ENCODE data around the gene LYPD6.
A peak's percentile ranks its signal among the peaks of the same experiment; 100 is the strongest.
"Not testable (repeated sequence)": the region's sequence is repeated elsewhere in the genome, so short reads cannot be mapped to it uniquely, and the experiment has no call there.

LYPD6 gene

DNA sequence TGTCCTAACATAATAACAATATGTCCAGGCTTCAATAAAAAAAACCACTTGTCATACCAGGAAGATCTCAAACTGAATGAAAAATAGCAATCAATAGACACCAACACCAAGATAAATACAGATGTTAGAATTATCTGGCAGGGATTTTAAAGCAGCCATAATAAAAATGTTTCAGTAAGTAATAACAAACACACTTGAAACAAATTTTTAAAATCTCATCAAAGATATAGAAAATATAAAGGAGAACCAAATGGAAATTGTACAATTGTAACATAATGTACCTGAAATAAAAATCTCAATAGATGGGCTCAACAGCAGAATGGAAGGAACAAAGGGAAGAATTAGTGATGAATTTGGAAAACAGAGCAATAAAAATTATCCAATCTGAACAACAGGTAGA, 128.1 kb downstream of the LYPD6 start:
- DNase-seq, result no peak

DNA sequence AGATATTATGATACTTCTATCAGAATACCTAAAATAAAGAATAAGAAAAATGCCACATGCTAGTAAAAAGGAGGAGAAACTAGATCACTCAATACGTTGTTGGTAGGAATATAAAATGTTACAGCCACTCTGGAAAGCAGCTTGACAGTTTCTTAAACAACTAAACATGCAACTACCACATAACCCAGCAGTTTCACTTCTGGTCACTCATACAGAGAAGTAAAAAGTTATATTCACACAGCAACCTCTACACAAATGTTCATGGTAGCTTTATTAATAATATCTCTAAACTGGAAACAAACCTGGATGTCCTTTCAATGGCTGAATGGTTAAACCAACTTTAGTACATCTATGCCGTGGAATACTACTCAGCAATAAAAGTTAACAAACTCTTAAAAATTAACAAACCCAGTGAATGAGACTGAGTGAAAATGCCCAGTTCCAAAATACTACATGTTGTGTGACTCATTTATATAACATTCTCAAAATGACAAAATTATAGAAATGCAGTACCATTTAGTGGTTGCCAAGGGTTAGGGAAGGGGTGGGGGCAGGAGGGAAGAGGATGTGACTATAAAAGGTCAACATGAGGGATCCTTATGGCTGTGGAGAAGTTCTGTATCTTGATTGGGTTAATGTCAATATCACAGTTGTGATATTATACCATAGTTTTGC, 133.1 kb downstream of the LYPD6 start:
- no peak for DNase-seq

DNA sequence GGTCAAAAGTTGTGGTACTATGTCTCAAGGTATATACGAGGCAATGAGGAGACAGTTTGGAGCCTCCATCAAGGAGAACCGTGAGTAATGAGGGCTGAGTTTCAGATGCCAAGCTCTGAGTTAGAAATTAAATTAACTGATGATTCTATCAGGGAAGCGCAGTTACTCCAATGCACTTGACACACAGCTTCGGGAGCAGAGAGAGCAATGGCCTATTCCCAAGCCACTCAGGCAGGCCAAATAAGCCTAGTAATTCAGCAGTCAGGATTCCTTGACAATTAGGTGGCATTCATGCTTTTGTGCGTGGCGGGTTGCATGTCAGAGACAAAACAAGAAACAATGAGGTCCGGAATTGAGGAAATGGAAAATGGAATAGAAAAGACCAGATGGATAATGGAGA, 134.0 kb downstream of the LYPD6 start:
- no peak for DNase-seq

DNA sequence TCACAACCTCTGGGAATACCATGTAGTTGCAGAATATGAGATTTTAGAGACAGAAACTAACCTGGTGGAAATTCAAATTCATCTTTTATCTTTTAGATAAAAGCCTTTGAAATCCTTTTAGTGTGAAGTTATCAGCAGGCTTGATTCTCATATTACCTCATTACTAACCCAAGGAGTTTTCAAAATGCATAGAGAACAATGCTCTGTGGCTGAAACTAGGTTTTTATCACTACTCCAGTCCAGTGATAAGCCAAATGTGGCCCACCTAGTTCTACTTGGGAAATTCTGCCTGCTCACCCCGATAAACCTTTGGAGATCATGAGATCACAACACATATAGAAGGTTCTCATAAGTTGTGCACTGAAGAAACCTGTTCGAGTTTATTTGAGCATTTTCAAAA, 135.5 kb downstream of the LYPD6 start:
- DNase-seq, result no peak

DNA sequence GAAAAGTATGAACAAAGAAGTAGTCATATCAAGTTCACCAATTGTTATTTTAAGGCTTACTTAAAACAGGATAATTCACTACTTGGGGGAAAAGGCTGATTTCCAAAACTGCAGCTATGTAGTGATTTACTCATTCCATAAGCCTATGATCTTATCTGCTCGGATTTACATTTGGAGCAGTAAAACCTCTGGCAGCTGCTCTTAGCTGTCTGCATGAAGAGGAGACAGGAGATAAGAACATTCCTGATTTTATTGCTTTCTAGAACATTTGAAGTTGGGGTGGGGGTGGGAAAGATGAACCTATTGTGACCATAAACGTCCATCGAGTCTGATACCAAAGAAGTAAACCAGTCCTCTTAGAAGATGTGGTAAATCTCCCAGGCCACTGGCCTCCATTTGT, 136.2 kb downstream of the LYPD6 start:
- DNase-seq, result no peak

DNA sequence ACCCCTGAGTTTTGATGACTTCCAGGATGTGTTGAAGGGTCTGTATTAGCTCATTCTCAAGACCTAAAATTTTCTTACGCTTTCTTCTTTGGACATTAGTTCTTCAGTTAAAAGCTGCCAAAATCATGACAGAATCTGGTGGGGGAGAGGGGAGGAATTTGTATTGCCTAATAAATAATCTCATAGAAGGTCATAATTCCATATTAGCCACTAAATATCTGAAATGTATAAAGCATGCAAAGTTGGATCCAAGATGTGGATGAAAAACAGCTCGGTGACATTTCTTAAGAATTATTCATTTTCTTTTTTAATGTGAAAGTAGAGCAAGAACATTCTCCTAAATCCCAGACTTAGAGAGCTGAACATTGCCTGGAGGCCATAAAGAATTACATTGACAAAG, 137.0 kb downstream of the LYPD6 start:
- DNase-seq, result no peak

DNA sequence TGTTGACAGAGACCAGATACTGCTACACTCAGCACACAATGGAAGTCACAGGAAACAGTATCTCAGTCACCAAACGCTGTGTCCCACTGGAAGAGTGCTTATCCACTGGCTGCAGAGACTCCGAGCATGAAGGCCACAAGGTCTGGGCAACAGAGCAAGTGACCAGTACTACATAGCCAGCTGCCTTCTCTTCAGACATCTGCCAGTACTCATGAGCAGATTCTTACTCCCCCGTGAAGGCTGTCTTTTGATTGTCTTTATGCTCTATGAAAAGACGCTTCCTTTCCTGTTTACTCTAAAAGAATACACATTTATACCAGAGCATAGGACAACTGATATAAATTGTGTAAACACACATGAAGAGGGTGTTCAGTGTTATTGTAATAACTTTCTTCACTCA, 138.2 kb downstream of the LYPD6 start:
- no peak for DNase-seq

DNA sequence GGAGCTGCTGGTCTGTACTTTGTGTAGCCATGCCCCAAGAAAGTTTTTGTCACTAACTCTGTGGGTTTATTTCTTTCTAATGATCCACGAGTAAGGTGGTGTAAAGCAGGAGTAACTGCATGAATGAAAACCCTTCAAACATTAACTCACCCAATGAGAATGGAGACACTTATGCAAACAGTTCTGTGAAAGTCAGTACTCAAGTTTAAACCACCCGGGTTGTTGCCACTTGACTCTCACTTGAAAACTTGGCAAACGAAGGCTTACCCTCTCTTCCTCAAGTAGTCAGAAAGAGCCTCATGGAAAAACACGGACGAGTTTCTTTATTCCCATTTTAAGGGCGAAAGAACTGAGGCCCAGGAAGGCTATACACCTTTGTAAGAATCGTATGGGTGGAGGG, 139.7 kb downstream of the LYPD6 start:
- DNase-seq, result peak; percentile 7

DNA sequence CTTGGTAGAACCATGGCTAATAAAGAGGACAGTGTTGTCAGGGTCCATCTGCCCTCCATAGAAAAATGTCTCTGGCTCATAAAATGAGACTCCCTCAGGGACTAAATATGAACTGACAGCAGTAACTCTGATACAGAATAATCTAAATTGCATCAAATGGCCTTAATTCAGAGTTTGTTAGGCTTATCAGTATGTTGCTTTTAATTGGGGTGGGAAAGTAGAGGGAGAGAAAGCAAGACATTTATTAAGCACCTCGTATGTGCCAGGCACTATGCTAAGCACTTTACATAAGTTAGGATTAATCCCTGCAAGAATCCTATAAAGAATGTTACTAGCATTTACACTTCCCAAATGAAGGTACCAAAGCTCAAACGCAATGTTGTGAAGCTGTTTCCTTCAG, 142.0 kb downstream of the LYPD6 start:
- DNase-seq, result no peak

DNA sequence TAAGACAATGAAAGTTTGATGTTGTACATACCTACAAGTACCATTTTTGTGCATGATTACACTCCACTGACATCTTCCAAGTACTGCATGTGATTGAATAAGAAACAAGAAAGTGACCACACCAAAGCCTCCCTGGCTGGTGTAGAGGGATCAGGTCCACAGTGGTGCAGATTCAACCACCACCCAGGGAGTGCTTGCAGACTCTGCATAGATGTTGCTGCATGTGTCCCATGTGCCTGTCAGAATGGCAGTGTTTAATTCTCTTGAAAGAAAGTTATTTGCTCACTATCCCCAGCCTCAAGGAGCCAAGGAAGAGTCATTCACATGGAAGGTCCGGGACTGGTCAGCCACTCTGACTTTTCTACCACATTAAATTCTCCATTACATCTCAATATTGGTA, 142.7 kb downstream of the LYPD6 start:
- no peak for DNase-seq

DNA sequence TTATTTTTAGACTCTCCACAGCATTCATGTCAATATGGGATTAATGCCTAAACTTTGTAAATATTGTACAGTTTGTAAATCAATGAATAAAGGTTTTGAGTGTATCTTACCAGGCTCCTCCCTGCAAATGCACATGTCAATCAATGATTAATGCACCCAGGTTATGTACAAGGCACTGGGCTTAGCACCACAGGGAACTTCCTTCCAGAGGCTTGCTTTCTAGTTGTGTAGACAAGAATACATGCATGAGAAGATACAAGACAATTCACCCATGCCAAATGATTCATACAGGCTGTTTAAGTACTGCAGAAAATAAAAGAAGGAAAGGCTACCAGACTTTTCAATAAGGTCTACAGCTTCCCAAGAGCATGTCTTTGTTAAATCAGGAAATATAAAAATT, 143.1 kb downstream of the LYPD6 start:
- DNase-seq, result no peak

DNA sequence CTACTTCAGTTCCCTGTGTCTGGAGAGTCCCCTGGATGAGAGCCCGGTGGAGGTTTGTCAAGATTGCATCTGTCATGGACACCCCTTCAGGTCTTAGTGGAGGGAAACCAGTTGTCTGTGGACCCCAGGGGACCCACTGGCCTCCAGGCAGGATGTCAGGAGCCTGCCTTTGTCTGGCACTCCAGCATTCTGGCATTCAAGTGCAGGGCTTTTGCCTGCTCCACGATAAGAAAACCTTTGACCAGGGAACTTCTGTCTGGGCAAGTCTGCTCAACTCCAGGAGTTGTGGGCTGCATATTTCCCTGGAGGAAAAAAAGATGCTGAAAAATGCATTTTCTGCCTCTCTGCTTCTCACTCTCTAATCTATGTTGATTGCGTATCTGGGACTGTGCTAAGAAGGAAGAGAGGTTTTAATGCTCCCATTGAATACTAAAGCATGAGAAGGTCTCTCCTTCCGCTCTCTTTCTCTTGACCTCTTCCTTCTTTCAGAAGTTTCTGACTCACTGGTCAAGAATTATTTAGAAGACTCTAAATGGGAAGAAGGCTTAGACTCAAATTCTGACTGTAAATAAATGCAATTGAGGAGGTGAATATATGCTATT, 152.7 kb downstream of the LYPD6 start:
- DNase-seq, result no peak

DNA sequence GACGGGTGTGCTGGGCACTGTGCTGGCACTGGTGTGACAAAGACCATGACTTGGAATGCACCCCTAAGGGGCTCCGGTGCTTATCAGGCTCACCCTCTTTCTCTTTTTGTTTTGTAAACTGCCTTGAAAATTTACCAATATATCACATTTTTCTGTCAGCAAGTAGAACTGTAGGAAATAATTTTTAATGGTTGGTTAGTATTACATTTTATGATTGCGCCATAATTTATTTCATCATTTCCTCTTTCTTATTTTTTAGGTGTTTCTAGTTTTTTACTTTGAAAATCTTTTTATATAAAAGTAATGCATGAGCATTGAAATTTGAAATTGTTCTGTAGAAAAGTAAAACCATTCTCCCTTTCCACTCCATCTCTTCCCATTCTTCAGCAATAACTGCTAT, 156.3 kb downstream of the LYPD6 start:
- DNase-seq, result no peak

DNA sequence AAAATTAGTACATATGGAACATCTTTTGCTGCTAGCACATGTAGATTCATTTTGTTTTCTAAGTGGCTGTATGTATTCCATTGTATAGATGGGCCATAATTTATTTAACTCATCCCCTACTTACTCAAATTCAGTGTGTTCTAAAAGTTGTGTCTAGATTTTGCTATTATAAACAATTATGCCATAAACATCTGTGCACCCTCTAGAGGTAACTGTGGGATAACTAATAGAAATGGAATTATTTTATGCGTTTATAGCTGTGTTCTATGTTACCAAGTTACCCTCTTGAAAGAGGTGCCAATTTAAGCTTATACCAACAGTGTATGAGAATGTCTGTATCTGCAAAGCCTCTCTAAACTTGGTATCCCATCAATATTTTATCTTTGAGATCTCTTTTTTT, 156.8 kb downstream of the LYPD6 start:
- no peak for DNase-seq

DNA sequence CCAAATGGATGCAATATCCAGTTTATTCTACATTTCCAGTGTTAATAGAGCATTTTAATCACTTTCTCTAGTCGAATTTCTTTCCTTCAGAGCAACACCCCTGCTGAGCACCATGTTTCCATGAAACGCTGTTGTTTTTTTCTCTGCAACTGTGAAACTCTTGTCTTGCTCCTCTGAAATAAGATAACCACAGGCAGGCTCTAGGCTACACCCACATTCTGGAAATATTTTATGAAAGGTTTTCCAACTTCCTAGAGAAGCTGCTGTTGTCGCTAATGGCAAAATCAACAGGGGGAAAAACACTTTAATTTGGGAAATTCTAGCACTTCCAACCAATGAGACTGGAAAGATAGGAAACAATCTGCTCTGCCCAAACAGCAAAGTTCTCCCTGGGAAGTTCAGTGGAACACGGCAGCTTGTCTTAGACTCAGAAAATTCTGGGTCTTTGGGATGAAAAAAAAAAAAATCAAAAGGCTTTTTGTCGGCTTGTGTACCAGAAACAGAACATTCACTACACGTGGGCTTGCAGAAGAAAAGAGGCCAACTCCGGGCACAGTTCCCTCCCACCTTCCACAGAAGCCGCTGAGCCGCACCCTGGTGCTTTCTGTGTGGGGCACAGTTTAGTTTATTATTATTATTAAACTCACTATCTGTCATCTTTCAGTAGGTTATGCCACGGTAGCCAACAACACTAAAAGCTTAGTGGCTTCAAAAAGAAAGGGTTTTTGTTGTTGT, 158.5 kb downstream of the LYPD6 start:
- DNase-seq, result no peak

DNA sequence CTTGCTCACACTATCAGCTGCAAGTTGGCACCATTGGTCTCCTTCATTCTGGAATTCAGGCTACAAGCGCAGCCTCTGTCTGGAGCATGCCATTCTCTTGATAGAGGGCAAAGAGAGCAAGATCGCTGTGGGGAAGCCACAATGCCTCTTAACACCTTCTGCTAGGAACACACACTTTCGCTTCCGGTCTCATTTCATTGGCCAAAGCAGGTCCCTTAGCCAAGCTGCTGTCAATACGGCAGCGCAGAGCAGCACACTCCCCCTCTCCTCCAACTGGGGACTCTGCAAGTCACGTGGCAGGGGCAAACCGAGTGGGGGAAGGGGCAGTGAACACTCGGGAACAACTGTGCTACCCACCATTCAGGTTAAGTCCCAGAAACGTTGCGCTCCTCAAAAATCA, 159.1 kb downstream of the LYPD6 start:
- no peak for DNase-seq

DNA sequence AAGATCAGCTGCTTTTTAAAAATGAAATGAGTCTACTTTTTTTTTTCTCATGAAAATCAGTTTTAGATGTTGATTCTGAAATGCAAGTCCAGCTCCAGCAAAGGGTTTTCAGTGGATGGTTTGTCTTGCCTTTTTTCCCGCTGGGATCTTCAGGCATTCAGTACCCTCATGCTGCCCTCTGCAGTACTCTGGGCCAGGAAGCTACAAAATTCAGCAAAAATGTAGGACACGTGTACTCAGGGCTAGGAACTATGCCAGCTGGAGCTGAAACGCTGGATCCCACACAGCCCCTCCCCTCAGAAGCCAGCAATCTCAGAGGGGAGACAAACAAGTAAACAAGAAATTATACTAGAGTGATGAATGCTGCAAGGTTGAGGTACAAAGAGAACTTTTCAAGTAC, 159.9 kb downstream of the LYPD6 start:
- no peak for DNase-seq

DNA sequence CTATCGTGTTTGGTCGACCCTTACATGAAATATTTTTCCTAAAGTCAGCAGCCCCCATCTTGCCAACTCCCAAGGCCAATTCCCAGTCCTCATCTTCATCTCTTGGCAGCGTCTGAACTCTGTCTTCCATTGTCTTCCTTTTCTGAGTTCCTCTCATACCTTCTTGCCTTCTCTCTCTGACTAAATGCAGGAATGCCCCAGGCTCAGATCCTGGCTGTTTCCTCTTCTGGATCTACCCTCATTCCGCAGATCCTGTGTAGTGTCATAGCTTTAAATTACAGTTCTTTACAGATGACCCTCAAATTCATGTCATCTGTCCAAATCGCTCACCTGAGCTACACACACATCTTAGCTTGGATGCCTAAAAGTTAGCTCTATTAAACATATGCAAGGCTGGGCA, 162.5 kb downstream of the LYPD6 start:
- DNase-seq, result no peak

DNA sequence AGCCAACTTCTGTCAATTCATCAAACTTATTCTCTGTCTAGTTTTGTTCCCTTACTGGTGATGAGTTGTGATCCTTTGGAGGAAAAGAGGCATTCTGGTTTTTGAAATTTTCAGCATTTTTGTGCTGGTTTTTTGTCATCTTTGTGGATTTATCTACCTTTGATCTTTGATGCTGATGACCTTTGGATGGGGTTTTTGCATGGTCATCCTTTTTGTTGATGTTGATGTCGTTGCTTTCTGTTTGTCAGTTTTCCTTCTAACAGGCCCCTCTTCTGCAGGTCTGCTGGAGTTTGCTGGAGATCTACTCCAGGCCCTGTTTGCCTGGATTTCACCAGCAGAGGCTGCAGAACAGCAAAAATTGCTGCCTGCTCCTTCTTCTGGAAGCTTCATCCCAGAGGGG, 168.8 kb downstream of the LYPD6 start:
- DNase-seq, result not testable (repeated sequence)

DNA sequence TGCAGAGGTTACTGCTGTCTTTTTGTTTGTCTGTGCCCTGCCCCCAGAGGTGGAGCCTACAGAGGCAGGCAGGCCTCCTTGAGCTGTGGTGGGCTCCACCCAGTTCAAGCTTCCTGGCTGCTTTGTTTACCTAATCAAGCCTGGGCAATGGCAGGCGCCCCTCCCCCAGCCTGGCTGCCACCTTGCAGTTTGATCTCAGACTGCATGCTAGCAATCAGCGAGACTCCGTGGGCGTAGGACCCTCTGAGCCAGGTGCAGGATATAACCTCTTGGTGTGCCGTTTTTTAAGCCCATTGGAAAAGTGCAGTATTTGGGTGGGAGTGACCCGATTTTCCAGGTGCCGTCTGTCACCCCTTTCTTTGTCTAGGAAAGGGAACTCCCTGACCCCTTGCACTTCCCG, 176.4 kb downstream of the LYPD6 start:
- peak; percentile 37 for DNase-seq

DNA sequence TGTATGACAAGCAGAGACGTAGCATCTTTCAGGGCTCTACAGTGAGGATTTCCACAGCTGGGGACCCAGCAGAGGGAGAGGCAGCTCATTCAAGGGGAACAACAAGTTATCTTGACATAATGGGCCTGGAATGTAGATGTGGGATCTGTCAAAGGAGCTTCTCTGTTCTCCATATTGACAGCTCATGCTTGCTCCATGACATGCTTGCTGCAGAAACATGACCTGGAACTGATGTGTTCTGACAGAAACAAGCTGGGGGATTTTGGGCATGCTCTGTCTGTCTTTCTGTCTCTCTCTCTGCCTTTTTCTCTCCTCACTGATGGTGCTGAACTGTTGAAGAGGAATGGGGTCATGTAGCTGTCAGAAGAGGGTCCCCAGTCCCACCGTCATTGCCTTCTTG, 177.6 kb downstream of the LYPD6 start:
- no peak for DNase-seq

DNA sequence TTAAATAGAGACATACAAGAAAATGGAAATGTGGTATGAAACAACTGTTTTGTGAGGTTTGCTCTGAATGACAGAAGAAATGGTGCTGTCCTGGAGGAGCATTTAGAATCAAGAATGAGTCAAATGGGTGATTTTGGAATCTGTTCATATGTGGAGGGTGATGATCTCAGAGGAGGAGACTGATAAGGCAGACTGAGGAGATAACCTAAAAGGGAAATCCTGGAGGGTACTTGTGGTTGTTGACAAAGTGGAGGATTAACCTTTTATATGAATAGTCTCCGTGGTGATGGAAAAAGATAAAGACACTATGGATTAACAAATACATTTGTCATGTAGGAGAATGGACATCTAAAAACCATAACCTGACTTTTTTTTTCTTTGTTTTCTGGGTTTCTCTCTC, 183.1 kb downstream of the LYPD6 start:
- no peak for DNase-seq

Measured in NCI-H1105 treated with DMSO at 0.1 percent for 48 hours (cell line).